Retina (tissue), 1 donor: ENCODE measurements around the gene TUBA3D.
"Not testable (repeated sequence)": the region's sequence is repeated elsewhere in the genome, so short reads cannot be mapped to it uniquely, and the experiment has no call there.

Experiments used
- DNase-seq: peaks from one replicate; pipeline ENCODE4 v3.0.0-alpha.2; 2016

Gene TUBA3D

DNA sequence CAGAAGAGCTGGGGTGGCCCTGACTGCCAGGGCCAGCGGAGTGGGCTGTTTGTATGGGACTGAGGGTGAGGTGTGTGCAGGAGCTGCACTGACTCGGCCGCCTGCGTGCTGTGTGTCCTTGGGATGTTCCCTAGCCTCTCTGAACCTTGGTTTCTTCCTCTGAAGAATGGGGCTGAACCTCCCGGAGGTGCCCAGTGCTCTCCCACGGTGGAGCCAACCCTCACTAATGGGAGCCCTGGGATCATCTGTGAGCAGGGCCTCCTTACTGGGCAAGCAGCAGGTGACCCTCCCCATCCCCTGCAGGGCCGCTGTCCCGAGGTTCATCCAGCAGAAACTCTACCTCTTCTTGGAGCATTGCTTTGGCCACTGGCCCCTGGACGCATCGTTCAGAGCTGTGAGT lies 40.1 kb downstream of the TUBA3D start:
- DNase-seq = no peak

DNA sequence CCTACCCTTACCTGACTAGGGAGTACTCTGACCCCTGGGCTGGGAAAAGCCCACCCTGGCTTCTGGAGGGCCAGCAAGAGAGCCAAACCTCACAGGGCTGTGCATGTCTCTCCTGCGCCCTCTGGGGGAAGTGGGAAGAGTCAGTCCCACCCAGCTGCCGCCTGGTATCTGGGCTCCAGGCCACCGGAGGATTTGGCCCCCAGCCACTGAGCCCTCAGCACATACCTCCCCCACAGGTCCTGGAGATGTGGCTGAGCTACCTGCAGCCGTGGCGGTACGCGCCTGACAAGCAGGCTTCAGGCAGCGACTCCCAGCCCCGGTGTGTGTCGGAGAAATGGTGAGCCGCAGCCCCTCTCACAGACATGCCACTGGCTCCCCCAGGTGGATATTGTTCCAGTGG lies 40.7 kb downstream of the TUBA3D start:
- DNase-seq = not testable (repeated sequence)

GRCh38 chr2:131517106-131517831 lies 41.4 kb downstream of the TUBA3D start:
- DNase-seq = no peak

- not testable (repeated sequence) for DNase-seq
Measured at GRCh38 chr2:131517856-131518255, 41.9 kb downstream of the TUBA3D start.

DNA sequence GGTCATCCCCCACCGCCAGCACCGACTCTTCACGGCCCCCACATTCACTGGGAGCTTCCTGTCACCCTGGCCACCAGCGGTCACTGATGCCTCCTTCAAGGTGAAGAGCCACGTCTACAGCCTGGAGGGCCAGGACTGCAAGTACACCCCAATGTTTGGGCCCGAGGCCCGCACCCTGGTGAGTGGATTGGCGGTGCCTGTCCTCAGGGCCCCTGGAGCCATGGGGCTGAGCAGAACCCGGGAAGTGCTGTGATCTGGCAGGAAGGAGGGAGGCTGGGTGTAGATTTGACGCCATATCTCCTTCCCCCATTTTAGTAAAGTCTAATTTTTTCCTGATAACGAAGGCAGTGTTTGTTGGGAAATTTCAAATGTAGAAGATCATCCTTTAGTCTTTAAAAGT lies 42.6 kb downstream of the TUBA3D start:
- not testable (repeated sequence) for DNase-seq

- DNase-seq = no peak
Measured at GRCh38 chr2:131519466-131519865, 43.5 kb downstream of the TUBA3D start.

DNA sequence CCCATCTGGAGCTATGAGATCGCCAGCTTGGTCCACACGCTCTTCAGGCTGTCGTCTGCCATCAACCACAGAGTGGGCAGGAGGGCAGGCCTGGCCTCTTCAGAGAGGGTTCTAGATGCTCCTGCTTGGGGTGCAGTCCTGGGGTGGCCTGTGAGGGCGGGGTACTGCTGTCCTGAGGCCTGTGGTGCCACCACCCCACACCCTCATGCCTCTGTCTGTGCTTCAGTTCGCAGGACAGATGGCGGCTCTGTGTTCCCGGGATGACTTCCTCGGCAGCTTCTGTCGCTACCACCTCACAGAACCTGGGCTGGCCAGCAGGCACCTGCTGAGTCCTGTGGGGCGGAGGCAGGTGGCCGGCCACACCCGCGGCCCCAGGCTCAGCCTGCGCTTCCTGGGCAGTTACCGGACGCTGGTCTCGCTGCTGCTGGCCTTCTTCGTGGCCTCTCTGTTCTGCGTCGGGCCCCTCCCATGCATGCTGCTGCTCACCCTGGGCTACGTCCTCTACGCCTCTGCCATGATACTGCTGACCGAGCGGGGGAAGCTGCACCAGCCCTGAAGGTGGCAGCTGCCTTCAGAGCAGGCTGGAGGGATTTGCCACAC lies 44.1 kb downstream of the TUBA3D start:
- not testable (repeated sequence) for DNase-seq

GRCh38 chr2:131520526-131520925 lies 44.6 kb downstream of the TUBA3D start:
- DNase-seq = no peak

DNA sequence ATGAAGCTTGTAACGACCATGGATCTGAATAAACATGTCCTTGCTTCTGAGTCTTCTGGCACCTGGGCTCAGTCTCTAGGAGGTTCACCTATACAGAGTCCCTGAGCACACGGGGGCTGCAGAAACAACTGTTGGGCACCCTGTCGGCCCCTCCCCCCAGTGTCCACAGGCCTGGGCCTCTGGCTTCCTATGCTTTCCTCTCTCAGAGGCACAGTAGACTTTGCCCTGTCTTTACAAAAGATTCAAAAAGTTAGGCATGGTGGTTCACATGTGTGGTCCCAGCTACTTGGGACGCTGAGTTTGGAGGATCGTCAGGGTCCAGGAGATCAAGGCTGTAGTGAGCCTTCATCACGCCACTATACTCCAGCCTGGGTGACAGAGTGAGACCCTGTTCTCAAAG lies 45.6 kb downstream of the TUBA3D start:
- not testable (repeated sequence) for DNase-seq

DNA sequence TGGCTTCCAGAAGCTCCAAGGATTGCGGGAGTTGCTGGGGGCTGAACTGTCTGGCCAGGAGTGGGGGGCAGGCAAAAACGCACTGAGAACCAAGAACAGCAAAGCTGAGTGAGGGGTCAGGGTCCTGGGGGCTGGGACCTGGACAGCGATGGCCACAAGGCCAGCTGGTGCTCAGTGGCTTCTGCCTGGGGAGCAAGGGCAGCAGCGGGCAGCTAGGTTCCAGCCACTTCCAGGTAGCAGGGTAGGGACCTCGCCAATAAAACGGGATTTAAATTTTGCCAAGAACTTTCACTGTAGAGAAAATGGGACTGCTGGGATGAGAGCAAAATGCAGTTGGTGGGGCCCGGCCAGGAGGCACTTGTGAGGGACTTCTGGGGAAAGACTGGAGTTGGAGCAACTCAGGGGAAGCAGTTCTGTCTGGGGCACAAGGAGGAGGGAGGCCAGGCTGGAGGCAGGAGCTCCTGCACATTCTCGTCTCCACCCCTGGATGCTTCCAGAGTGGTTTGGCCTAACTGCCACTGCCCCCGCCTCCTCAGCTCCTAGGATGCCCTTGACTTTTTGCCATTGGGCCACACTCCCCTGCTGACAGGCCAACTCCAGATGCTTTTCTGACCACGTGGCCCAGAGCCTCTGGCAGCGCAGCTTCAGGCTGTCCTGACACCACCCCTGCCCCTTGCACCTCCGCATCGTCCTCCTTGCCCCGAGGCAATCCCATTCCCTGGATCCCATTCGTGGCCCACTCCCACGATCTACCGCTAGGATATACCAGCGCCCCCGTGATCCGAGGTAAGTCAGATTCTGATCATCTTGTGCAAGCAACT lies 46.3 kb downstream of the TUBA3D start:
- no peak for DNase-seq

- not testable (repeated sequence) for DNase-seq
Measured at GRCh38 chr2:131525256-131525655, 49.3 kb downstream of the TUBA3D start.

DNA sequence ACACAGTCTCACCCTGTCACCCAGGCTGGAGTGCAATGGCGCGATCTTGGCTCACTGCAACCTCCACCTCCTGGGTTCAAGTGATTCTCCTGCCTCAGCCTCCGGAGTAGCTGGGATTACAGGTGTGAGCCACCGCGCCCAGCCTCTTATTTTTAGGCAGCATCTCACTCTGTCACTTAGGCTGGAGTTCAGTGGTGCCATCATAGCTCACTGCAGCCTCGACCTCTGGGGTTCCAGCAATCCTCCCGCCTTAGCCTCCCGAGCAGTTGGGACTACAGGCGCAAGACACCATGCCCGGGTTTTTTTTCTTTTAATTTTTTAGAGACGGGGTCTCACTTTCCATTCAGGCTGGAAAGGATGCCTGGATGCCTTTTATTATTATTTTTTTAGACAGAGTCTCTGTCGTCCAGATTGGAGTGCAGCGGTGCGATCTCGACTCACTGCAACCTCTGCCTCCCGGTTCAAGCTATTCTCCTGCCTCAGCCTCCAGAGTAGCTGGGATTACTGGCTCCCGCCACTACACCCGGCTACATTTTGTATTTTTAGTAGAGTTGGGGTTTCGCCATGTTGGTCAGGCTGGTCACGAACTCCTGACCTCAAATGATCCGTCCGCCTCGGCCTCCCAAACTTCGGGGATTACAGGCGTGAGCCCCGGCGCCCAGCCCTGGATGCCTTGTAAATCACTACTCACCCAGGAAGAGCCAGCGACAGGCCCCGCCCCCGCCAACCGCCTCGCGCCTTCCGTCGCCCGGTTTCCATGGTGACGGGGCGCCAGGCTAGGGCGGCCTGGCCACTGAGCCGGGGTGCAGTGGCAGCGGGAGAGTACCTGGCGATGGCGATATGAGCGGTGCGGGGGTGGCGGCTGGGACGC lies 51.4 kb downstream of the TUBA3D start, which contains the start of gene CCDC74A:
Gene CCDC74A, plus strand, starts transcription at position 758 of the 871 bp plus-strand sequence. Its CDS starts 83 bp downstream, at position 841.
- peak; percentile 82 for DNase-seq

- peak; percentile 19 for DNase-seq
Measured at GRCh38 chr2:131528981-131529863, 53.3 kb downstream of the TUBA3D start.

GRCh38 chr2:131529864-131530445 lies 54.0 kb downstream of the TUBA3D start:
- peak; percentile 13 for DNase-seq

DNA sequence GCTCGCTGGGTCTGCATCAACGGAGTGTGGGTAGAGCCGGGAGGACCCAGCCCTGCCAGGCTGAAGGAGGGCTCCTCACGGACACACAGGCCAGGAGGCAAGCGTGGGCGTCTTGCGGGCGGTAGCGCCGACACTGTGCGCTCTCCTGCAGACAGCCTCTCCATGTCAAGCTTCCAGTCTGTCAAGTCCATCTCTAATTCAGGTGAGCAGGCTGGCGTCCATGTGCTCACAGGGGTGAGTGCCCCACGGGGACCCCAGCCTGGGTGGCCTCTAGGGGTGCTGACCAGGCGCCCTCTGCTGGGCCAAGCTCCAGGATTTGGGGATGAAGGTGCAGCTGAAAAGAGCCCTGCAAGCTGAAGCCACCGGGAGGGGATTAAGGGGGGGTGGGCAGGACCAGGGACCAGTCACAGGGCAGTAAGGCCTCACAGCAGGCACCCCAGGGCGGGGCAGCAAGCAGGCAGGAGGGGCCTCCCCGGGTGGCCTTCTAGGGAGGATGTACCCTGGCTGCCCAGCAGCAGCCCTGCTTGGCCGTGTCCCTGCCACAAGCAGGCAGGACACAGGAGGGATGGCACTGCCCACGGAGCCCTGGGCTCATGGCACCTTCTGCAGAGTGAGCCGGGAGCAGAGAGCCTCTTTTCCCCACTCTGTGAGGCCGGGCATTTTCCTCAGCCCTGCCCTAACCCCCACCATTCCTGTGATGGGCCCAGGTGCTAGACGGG lies 54.9 kb downstream of the TUBA3D start:
- DNase-seq = not testable (repeated sequence)

GRCh38 chr2:131531547-131532185 lies 55.7 kb downstream of the TUBA3D start:
- not testable (repeated sequence) for DNase-seq
